Measurements from ENCODE around the gene ANGPTL7.
"Not testable (repeated sequence)": the region's sequence is repeated elsewhere in the genome, so short reads cannot be mapped to it uniquely, and the experiment has no call there.

ANGPTL7 gene

GRCh38 chr1:11170102-11170501 lies 19.1 kb upstream of the ANGPTL7 start:
- no peak overlapping the region for H3K4me3 ChIP-seq (ENCODE audit: low read length)
- 91% methylated on average over 2 of the region's 2 CpGs for WGBS

GRCh38 chr1:11174261-11174942 lies 14.8 kb upstream of the ANGPTL7 start:
- H3K4me3 ChIP-seq (ENCODE audit: low read length): no peak overlapping the region
- peaks cover 10% of the 10 kb centered on the region for H3K36me3 ChIP-seq (ENCODE audit: insufficient read depth, low read length)
- WGBS: 90% methylated on average over 7 of the region's 7 CpGs
- H3K27me3 ChIP-seq (ENCODE audit: insufficient read depth, low read length): no peaks in the 10 kb centered on the region
- no peak overlapping the region for H3K27ac ChIP-seq (ENCODE audit: low read depth, low read length)
- H3K9ac ChIP-seq (ENCODE audit: low read depth, low read length): no peak overlapping the region
- H3K4me1 ChIP-seq (ENCODE audit: insufficient read depth, low read length): 0 out of 2 replicates have a peak, but pooled peaks cover 5% of the 10 kb centered on the region
- H3K9me3 ChIP-seq (ENCODE audit: insufficient read depth, low read depth, low read length): no peaks in the 10 kb centered on the region

More at GRCh38 chr1:11170102-11170501, 19.1 kb upstream of the ANGPTL7 start:
- Histone ChIP-seq H3K9ac (ENCODE audit: low read depth, low read length) (no peak overlapping the region), H3K9me3 (ENCODE audit: insufficient read depth, low read depth, low read length) (0 out of 2 replicates have a peak, but pooled peaks cover 2% of the 10 kb centered on the region), H3K27me3 (ENCODE audit: insufficient read depth, low read length) (no peaks in the 10 kb centered on the region), H3K27ac (ENCODE audit: low read depth, low read length) (no peak overlapping the region), H3K36me3 (ENCODE audit: insufficient read depth, low read length) (peaks cover 17% of the 10 kb centered on the region), H3K4me1 (ENCODE audit: insufficient read depth, low read length) (no peaks in the 10 kb centered on the region)

GRCh38 chr1:11175461-11175860 lies 13.7 kb upstream of the ANGPTL7 start:
- 0 out of 2 replicates have a peak, but pooled peaks cover 5% of the 10 kb centered on the region for H3K4me1 ChIP-seq (ENCODE audit: insufficient read depth, low read length)
- H3K27me3 ChIP-seq (ENCODE audit: insufficient read depth, low read length): no peaks in the 10 kb centered on the region
- no peak overlapping the region for H3K9ac ChIP-seq (ENCODE audit: low read depth, low read length)
- H3K36me3 ChIP-seq (ENCODE audit: insufficient read depth, low read length): peaks cover 16% of the 10 kb centered on the region
- no peak overlapping the region for H3K27ac ChIP-seq (ENCODE audit: low read depth, low read length)
- H3K9me3 ChIP-seq (ENCODE audit: insufficient read depth, low read depth, low read length): no peaks in the 10 kb centered on the region
- no peak overlapping the region for H3K4me3 ChIP-seq (ENCODE audit: low read length)
- WGBS: 92% methylated on average over 10 of the region's 10 CpGs

- 96% methylated on average over 11 of the region's 11 CpGs for WGBS
- H3K27me3 ChIP-seq (ENCODE audit: insufficient read depth, low read length): no peaks in the 10 kb centered on the region
- no peak overlapping the region for H3K27ac ChIP-seq (ENCODE audit: low read depth, low read length)
- no peak overlapping the region for H3K9ac ChIP-seq (ENCODE audit: low read depth, low read length)
- no peak overlapping the region for H3K4me3 ChIP-seq (ENCODE audit: low read length)
- H3K9me3 ChIP-seq (ENCODE audit: insufficient read depth, low read depth, low read length): no peaks in the 10 kb centered on the region
- H3K36me3 ChIP-seq (ENCODE audit: insufficient read depth, low read length): peaks cover 20% of the 10 kb centered on the region
- 0 out of 2 replicates have a peak, but pooled peaks cover 5% of the 10 kb centered on the region for H3K4me1 ChIP-seq (ENCODE audit: insufficient read depth, low read length)
These were observed 13.0 kb upstream of the ANGPTL7 start for GRCh38 chr1:11176081-11176706.

GRCh38 chr1:11178021-11179015 lies 10.8 kb upstream of the ANGPTL7 start:
- H3K27ac ChIP-seq (ENCODE audit: low read depth, low read length): no peak overlapping the region
- H3K27me3 ChIP-seq (ENCODE audit: insufficient read depth, low read length): no peaks in the 10 kb centered on the region
- H3K4me3 ChIP-seq (ENCODE audit: low read length): no peak overlapping the region
- H3K9me3 ChIP-seq (ENCODE audit: insufficient read depth, low read depth, low read length): no peaks in the 10 kb centered on the region
- 76% methylated on average over 7 of the region's 7 CpGs for WGBS
- H3K9ac ChIP-seq (ENCODE audit: low read depth, low read length): no peak overlapping the region
- H3K36me3 ChIP-seq (ENCODE audit: insufficient read depth, low read length): peaks cover 36% of the 10 kb centered on the region
- 0 out of 2 replicates have a peak, but pooled peaks cover 5% of the 10 kb centered on the region for H3K4me1 ChIP-seq (ENCODE audit: insufficient read depth, low read length)

GRCh38 chr1:11179125-11179524 lies 10.0 kb upstream of the ANGPTL7 start:
- Histone ChIP-seq H3K9me3 (ENCODE audit: insufficient read depth, low read depth, low read length) (no peaks in the 10 kb centered on the region), H3K4me1 (ENCODE audit: insufficient read depth, low read length) (0 out of 2 replicates have a peak, but pooled peaks cover 5% of the 10 kb centered on the region), H3K27me3 (ENCODE audit: insufficient read depth, low read length) (no peaks in the 10 kb centered on the region), H3K27ac (ENCODE audit: low read depth, low read length) (no peak overlapping the region), H3K4me3 (ENCODE audit: low read length) (no peak overlapping the region), H3K36me3 (ENCODE audit: insufficient read depth, low read length) (peaks cover 40% of the 10 kb centered on the region), H3K9ac (ENCODE audit: low read depth, low read length) (no peak overlapping the region)

GRCh38 chr1:11179749-11180148 lies 9.4 kb upstream of the ANGPTL7 start:
- not testable (repeated sequence) for H3K27me3 ChIP-seq (ENCODE audit: insufficient read depth, low read length); H3K9me3 ChIP-seq (ENCODE audit: insufficient read depth, low read depth, low read length); H3K4me3 ChIP-seq (ENCODE audit: low read length); H3K27ac ChIP-seq (ENCODE audit: low read depth, low read length); H3K4me1 ChIP-seq (ENCODE audit: insufficient read depth, low read length); H3K9ac ChIP-seq (ENCODE audit: low read depth, low read length)
- 91% methylated on average over 3 of the region's 3 CpGs for WGBS
- H3K36me3 ChIP-seq (ENCODE audit: insufficient read depth, low read length): peaks cover 44% of the 10 kb centered on the region

- no peaks in the 10 kb centered on the region for H3K27me3 ChIP-seq (ENCODE audit: insufficient read depth, low read length)
- no peaks in the 10 kb centered on the region for H3K9me3 ChIP-seq (ENCODE audit: insufficient read depth, low read depth, low read length)
- H3K36me3 ChIP-seq (ENCODE audit: insufficient read depth, low read length): peaks cover 48% of the 10 kb centered on the region
- 0 out of 2 replicates have a peak, but pooled peaks cover 5% of the 10 kb centered on the region for H3K4me1 ChIP-seq (ENCODE audit: insufficient read depth, low read length)
- H3K4me3 ChIP-seq (ENCODE audit: low read length): no peak overlapping the region
- no peak overlapping the region for H3K9ac ChIP-seq (ENCODE audit: low read depth, low read length)
- H3K27ac ChIP-seq (ENCODE audit: low read depth, low read length): no peak overlapping the region
These were observed 8.8 kb upstream of the ANGPTL7 start for GRCh38 chr1:11180342-11180744.

GRCh38 chr1:11182884-11183283 lies 6.3 kb upstream of the ANGPTL7 start:
- 100% methylated on average over 3 of the region's 3 CpGs for WGBS
- H3K9me3 ChIP-seq (ENCODE audit: insufficient read depth, low read depth, low read length): no peaks in the 10 kb centered on the region
- no peaks in the 10 kb centered on the region for H3K27me3 ChIP-seq (ENCODE audit: insufficient read depth, low read length)
- H3K9ac ChIP-seq (ENCODE audit: low read depth, low read length): no peak overlapping the region
- H3K4me1 ChIP-seq (ENCODE audit: insufficient read depth, low read length): no peaks in the 10 kb centered on the region
- H3K4me3 ChIP-seq (ENCODE audit: low read length): no peak overlapping the region
- no peak overlapping the region for H3K27ac ChIP-seq (ENCODE audit: low read depth, low read length)
- H3K36me3 ChIP-seq (ENCODE audit: insufficient read depth, low read length): peaks cover 61% of the 10 kb centered on the region

- H3K4me3 ChIP-seq (ENCODE audit: low read length): no peak overlapping the region
- H3K27ac ChIP-seq (ENCODE audit: low read depth, low read length): no peak overlapping the region
- H3K27me3 ChIP-seq (ENCODE audit: insufficient read depth, low read length): no peaks in the 10 kb centered on the region
- peaks cover 9% of the 10 kb centered on the region; the same call in 1 of the 2 replicates for H3K4me1 ChIP-seq (ENCODE audit: insufficient read depth, low read length)
- 92% methylated on average over 1 of the region's 1 CpG for WGBS
- H3K9me3 ChIP-seq (ENCODE audit: insufficient read depth, low read depth, low read length): no peaks in the 10 kb centered on the region
- peaks cover 68% of the 10 kb centered on the region for H3K36me3 ChIP-seq (ENCODE audit: insufficient read depth, low read length)
- H3K9ac ChIP-seq (ENCODE audit: low read depth, low read length): no peak overlapping the region
These were observed 4.2 kb upstream of the ANGPTL7 start for GRCh38 chr1:11184973-11185372.

GRCh38 chr1:11187000-11187399 lies 2.2 kb upstream of the ANGPTL7 start:
- Histone ChIP-seq H3K27me3 (ENCODE audit: insufficient read depth, low read length) (no peaks in the 10 kb centered on the region), H3K36me3 (ENCODE audit: insufficient read depth, low read length) (peaks cover 75% of the 10 kb centered on the region), H3K9me3 (ENCODE audit: insufficient read depth, low read depth, low read length) (no peaks in the 10 kb centered on the region), H3K4me3 (ENCODE audit: low read length) (no peak overlapping the region), H3K4me1 (ENCODE audit: insufficient read depth, low read length) (peaks cover 9% of the 10 kb centered on the region; the same call in 1 of the 2 replicates), H3K9ac (ENCODE audit: low read depth, low read length) (no peak overlapping the region), H3K27ac (ENCODE audit: low read depth, low read length) (no peak overlapping the region)
- 87% methylated on average over 2 of the region's 3 CpGs for WGBS
